ENCODE measurements around the gene FUT4. TPM values are rescaled to one million over a fixed set of nuclear protein-coding genes. Genes with fewer than 3 reads are reported as not detected.

The FUT4 gene
- total and polyA plus RNA-seq, 10 of the 15 experiments (the other 5 are each of a cell fraction or from before 2014, with no cell fraction given), result 0.68 to 9.1 (median 2.3) TPM

DNA sequence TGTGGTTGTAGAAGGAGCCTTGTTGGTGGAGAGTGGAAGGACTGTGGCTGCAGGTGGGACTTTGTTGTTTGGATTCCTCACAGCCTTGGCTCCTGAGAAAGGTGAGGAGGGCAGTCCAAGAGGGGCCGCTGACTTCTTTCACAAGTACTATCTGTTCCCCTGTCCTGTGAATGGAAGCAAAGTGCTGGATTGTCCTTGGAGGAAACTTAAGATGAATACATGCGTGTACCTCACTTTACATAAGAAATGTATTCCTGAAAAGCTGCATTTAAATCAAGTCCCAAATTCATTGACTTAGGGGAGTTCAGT, 2.4 kb downstream of the FUT4 start (continued):
- TF ChIP-seq, protein P1, sequence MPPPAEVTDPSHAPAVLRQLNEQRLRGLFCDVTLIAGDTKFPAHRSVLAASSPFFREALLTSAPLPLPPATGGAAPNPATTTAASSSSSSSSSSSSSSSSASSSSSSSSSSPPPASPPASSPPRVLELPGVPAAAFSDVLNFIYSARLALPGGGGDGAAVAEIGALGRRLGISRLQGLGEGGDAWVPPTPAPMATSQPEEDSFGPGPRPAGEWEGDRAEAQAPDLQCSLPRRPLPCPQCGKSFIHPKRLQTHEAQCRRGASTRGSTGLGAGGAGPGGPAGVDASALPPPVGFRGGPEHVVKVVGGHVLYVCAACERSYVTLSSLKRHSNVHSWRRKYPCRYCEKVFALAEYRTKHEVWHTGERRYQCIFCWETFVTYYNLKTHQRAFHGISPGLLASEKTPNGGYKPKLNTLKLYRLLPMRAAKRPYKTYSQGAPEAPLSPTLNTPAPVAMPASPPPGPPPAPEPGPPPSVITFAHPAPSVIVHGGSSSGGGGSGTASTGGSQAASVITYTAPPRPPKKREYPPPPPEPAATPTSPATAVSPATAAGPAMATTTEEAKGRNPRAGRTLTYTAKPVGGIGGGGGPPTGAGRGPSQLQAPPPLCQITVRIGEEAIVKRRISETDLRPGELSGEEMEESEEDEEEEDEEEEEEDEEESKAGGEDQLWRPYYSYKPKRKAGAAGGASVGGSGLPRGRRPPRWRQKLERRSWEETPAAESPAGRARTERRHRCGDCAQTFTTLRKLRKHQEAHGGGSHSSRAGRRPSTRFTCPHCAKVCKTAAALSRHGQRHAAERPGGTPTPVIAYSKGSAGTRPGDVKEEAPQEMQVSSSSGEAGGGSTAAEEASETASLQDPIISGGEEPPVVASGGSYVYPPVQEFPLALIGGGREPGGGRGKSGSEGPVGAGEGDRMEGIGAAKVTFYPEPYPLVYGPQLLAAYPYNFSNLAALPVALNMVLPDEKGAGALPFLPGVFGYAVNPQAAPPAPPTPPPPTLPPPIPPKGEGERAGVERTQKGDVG (CRISPR knock-in tag; IDR thresholded peaks at IDR 0.05), result no peak
- TF ChIP-seq EED (IDR thresholded peaks at IDR 0.05; ENCODE audit: low read depth) (no peak), ZNF207 (IDR thresholded peaks at IDR 0.05; ENCODE audit: borderline replicate concordance) (no peak), JUNB (IDR thresholded peaks at IDR 0.05) (no peak), EP300 (IDR thresholded peaks at IDR 0.05; ENCODE audit: borderline replicate concordance in 1 of 2, control insufficient read depth in 1 of 2, low read depth in 2 of 2, low read length in 2 of 2) (no peak)
- TF ChIP-seq, protein P2, sequence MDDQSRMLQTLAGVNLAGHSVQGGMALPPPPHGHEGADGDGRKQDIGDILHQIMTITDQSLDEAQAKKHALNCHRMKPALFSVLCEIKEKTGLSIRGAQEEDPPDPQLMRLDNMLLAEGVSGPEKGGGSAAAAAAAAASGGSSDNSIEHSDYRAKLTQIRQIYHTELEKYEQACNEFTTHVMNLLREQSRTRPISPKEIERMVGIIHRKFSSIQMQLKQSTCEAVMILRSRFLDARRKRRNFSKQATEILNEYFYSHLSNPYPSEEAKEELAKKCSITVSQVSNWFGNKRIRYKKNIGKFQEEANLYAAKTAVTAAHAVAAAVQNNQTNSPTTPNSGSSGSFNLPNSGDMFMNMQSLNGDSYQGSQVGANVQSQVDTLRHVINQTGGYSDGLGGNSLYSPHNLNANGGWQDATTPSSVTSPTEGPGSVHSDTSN (IDR thresholded peaks at IDR 0.05; ENCODE audit: insufficient replicate concordance, low read depth, low read length), result no peak

DNA sequence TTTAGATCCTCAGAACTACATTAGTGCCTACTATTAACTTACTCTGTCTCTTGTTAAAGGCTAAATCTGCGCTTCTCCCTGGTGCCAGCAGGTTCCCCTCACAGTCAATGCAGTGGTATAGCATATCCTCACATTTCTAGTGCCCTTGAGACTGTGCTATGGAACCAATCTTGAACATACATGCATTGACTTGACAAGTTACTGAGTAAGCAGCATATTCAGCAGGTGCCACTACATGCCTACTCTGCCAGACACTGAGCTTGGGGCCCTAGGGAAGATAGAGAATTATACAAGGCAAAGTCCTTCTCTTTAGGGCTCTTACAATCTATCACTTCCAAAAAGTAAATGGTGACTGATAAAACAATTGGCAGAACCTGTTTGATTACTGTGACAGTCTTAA, 3.2 kb downstream of the FUT4 start:
- Histone ChIP-seq H4K20me1 (ENCODE audit: control insufficient read depth, insufficient read depth) (no peaks in the 10 kb centered on the region), H3K4me2 (ENCODE audit: control insufficient read depth, insufficient read depth) (0 out of 2 replicates have a peak overlapping the region, but pooled peaks have one; percentile 1), H3K79me2 (ENCODE audit: control insufficient read depth, insufficient read depth, low read length) (peaks cover 2% of the 10 kb centered on the region), H3K4me1 (ENCODE audit: control insufficient read depth, insufficient read depth, low read length) (no peaks in the 10 kb centered on the region; the same call in 1 of the 2 replicates), H3K4me3 (no peak overlapping the region), H2AFZ (ENCODE audit: control insufficient read depth, low read depth, low read length) (no peak overlapping the region), H3K36me3 (ENCODE audit: control insufficient read depth in 2 of 2, insufficient read depth in 2 of 2, low read length in 1 of 2) (no peaks in the 10 kb centered on the region), H3K9ac (ENCODE audit: control insufficient read depth, insufficient read depth, low read length) (no peak overlapping the region), H3K9me3 (replicated peaks; ENCODE audit: control insufficient read depth, insufficient read depth, low read length) (no peaks in the 10 kb centered on the region), H3K27me3 (replicated peaks in 1 of 2; ENCODE audit: control insufficient read depth in 2 of 2, insufficient read depth in 2 of 2, low read length in 1 of 2) (no peaks in the 10 kb centered on the region), H3K27ac (ENCODE audit: control insufficient read depth, insufficient read depth) (no peak overlapping the region)
- BruUV-seq (replicated peaks), result no TSS peak
- ChIA-PET CTCF (interaction anchor here (0.6 to 4.2 kb wide), 17 partner anchors 9 to 747 kb away, joined by 3 to 36 read pairs (median 8); no protein-coding TSS in a partner anchor), POLR2A (interaction anchor here (1.0 to 4.6 kb wide), 7 partner anchors 8 to 49 kb away, joined by 3 to 27 read pairs (median 4); no protein-coding TSS in a partner anchor), RAD21 (ENCODE audit: unreplicated experiment) (interaction anchor here (1.1 to 9.3 kb wide), 9 partner anchors 9 to 56 kb away, joined by 3 to 52 read pairs (median 8); no protein-coding TSS in a partner anchor), SMC1A (ENCODE audit: uncharacterized antibody, unreplicated experiment) (interaction anchor here (0.7 to 6.8 kb wide), 13 partner anchors 8 to 56 kb away, joined by 3 to 107 read pairs (median 6); no protein-coding TSS in a partner anchor)
- peak; percentile 41 for FAIRE-seq
- 100% methylated on average over 1 of the region's 1 CpG for WGBS (ENCODE audit: insufficient coverage, insufficient replicate concordance, low lambda C conversion rate, missing lambda C conversion rate)
- no peak for DNase-seq (ENCODE audit: low read depth, low spot score)
- intact Hi-C loops (cut with micrococcal nuclease; ENCODE audit: unreplicated experiment), result no loop called here
- in situ Hi-C loops (cut with MboI), result no loop called here
- no peak for TF ChIP-seq HDAC2 (IDR thresholded peaks at IDR 0.05)
- no peak for TF ChIP-seq JUND (IDR thresholded peaks at IDR 0.05; ENCODE audit: low read depth, low read length)
- TF ChIP-seq KLF5 (IDR thresholded peaks at IDR 0.05; ENCODE audit: partially characterized antibody), result no peak
- peak; percentile 21 for ATAC-seq
